SK-N-MC (cell line): ENCODE data around the gene DNPEP.

Experiments used
- EZH2 ChIP-seq: fragments of 200-600 bp; sonication (generic); IDR thresholded peaks from one replicate; pipeline ENCODE4 v1.6.1; 2017; ENCODE audit warnings: antibody characterized with exemption
- POLR2AphosphoS5 ChIP-seq: IDR thresholded peaks from 2 replicates; pipeline ENCODE4 v1.6.1; 2012; ENCODE audit warnings: mild to moderate bottlenecking, low read depth, low read length, borderline replicate concordance

- TF ChIP-seq POLR2AphosphoS5, result no peak
- no peak for TF ChIP-seq EZH2
These were observed 9.4 kb downstream of the DNPEP start for GRCh38 chr2:219378163-219378851.
